IMR-90 (cell line): ENCODE results near the gene SRMS. TPM values are rescaled to one million over a fixed set of nuclear protein-coding genes. Genes with fewer than 3 reads are reported as not detected.

Experiments
- CTCF ChIP-seq: conservative IDR thresholded peaks from 2 replicates; pipeline ENCODE4 v1.5.1; 2012; ENCODE audit warnings: mild to moderate bottlenecking, low read depth, low read length, improper control_type of control experiment
- polyA plus RNA-seq, 3 experiments: library from polyadenylated mRNA; depleted of rRNA; stranded (reverse); fragments of >200 nt; gene quantifications; 2 replicates each; pipeline ENCODE4 v1.2.3, GENCODE V29; 2012; ENCODE audit warnings: low replicate concordance in 1 of 3
- total RNA-seq: library from RNA; depleted of rRNA; stranded (reverse); fragments of >200 nt; gene quantifications from 2 replicates; pipeline ENCODE4 v1.2.3, GENCODE V29; 2012

SRMS gene
- total and polyA plus RNA-seq, 2 of the 4 experiments (the other 2 are of a cell fraction) = not detected

GRCh38 chr20:63568986-63569949 is 21.7 kb upstream of the SRMS start (continued):
- TF ChIP-seq CTCF = no peak
